ENCODE measurements around the gene EFHD1. TPM values are rescaled to one million over a fixed set of nuclear protein-coding genes. Genes with fewer than 3 reads are reported as not detected.

EFHD1 gene
- total RNA-seq, 1 donor from 2014 or later, result 7.7 TPM

DNA sequence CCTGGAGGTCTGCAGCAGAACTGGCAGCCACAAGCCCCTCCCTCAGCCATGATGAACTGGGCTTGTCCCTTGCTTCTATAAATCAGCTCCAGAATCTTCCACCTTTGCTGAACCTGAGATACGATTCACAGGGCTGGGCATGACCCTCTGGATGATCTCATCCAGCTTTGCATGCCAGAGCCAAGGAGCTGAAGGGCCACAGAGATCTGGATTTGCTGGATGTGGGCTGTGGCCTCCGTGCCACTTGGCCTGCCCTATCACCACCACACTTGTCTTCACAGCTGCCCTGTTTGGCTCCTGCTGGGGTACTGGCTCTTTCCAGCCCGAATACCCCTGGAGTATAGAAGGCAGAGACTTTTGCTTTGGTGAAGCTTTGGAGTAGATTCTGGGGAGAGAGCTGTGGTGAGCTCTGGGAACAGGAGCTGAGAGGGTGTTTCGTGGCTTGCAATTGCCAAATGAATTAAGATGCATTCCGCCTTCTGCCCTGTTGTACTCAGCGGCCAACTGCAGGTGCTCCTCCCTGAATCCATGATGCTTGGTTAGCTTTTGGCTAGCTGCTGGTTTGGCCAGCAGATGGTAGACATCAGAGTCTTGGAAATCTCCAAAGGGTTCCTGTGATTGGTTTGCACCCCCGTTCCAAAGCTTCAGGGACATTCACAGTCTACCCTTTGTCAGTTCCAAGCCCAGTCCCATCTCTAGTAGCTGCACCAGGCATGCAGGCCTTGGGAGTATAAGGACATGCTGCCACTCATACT, 32.8 kb downstream of the EFHD1 start:
- Histone ChIP-seq H3K27ac (no peak overlapping the region), H3K36me3 (no peaks in the 10 kb centered on the region), H3K27me3 (ENCODE audit: low read depth) (no peaks in the 10 kb centered on the region), H3K4me3 (no peak overlapping the region), H3K4me1 (no peaks in the 10 kb centered on the region), H3K9me3 (no peaks in the 10 kb centered on the region)
- DNase-seq (no peak), ATAC-seq (no peak)
- TF ChIP-seq CTCF (IDR thresholded peaks at IDR 0.05), result no peak
- intact Hi-C loops (cut with DNase I), result no loop called here

GRCh38 chr2:232667989-232668583, 34.7 kb downstream of the EFHD1 start:
- intact Hi-C loops (cut with DNase I), result no loop called here
- H3K27ac ChIP-seq, result no peak overlapping the region
- TF ChIP-seq CTCF (IDR thresholded peaks at IDR 0.05), result no peak
- DNase-seq, result no peak
- H3K9me3 ChIP-seq, result no peaks in the 10 kb centered on the region
- H3K36me3 ChIP-seq, result no peaks in the 10 kb centered on the region
- ATAC-seq, result no peak
- H3K4me1 ChIP-seq, result no peaks in the 10 kb centered on the region
- H3K4me3 ChIP-seq, result no peak overlapping the region
- H3K27me3 ChIP-seq (ENCODE audit: low read depth), result no peaks in the 10 kb centered on the region

GRCh38 chr2:232668805-232669444, 35.5 kb downstream of the EFHD1 start:
- no peak overlapping the region for H3K27ac ChIP-seq
- DNase-seq, result no peak

GRCh38 chr2:232672588-232672987, 39.2 kb downstream of the EFHD1 start:
- no peak overlapping the region for H3K4me3 ChIP-seq
- H3K27me3 ChIP-seq (ENCODE audit: low read depth), result no peaks in the 10 kb centered on the region
- DNase-seq, result no peak
- no peak overlapping the region for H3K27ac ChIP-seq
- intact Hi-C loops (cut with DNase I), result no loop called here
- H3K9me3 ChIP-seq, result no peaks in the 10 kb centered on the region
- H3K4me1 ChIP-seq, result no peaks in the 10 kb centered on the region
- ATAC-seq, result peak; percentile 68 to 75
- no peaks in the 10 kb centered on the region for H3K36me3 ChIP-seq
- no peak for TF ChIP-seq CTCF (IDR thresholded peaks at IDR 0.05)

More at GRCh38 chr2:232668805-232669444, 35.5 kb downstream of the EFHD1 start:
- no peaks in the 10 kb centered on the region for H3K4me1 ChIP-seq
- intact Hi-C loops (cut with DNase I), result no loop called here
- TF ChIP-seq CTCF (IDR thresholded peaks at IDR 0.05), result peak; percentile 33
- ATAC-seq, result no peak
- H3K9me3 ChIP-seq, result no peaks in the 10 kb centered on the region
- H3K4me3 ChIP-seq, result no peak overlapping the region
- H3K27me3 ChIP-seq (ENCODE audit: low read depth), result no peaks in the 10 kb centered on the region
- no peaks in the 10 kb centered on the region for H3K36me3 ChIP-seq

- Histone ChIP-seq H3K27ac (no peak overlapping the region), H3K4me3 (no peak overlapping the region), H3K9me3 (no peaks in the 10 kb centered on the region), H3K27me3 (ENCODE audit: low read depth) (no peaks in the 10 kb centered on the region), H3K36me3 (no peaks in the 10 kb centered on the region), H3K4me1 (no peaks in the 10 kb centered on the region)
- TF ChIP-seq CTCF (IDR thresholded peaks at IDR 0.05), result no peak
- intact Hi-C loops (cut with DNase I), result no loop called here
- DNase-seq (no peak), ATAC-seq (no peak)
These were observed 41.1 kb downstream of the EFHD1 start for GRCh38 chr2:232674491-232674890.

Measured in lower lobe of right lung (tissue), 2 donors.